ENCODE data around the gene FRS3.

GRCh38 chr6:41748542-41748941 lies 31.2 kb downstream of the FRS3 start:
- no peak for TF ChIP-seq EZH2 (IDR thresholded peaks at IDR 0.05; ENCODE audit: low read depth, unreplicated experiment)
- no peak for TF ChIP-seq POLR2AphosphoS5 (IDR thresholded peaks at IDR 0.05; ENCODE audit: low read depth)
- TF ChIP-seq CTCF (conservative IDR thresholded peaks at IDR 0.05; ENCODE audit: low read depth in 2 of 2) = no peak
- no peak for TF ChIP-seq JUNB (IDR thresholded peaks at IDR 0.05; ENCODE audit: unreplicated experiment)
- TF ChIP-seq EZH2phosphoT487 (IDR thresholded peaks at IDR 0.05; ENCODE audit: unreplicated experiment) = no peak
- TF ChIP-seq, protein P1, sequence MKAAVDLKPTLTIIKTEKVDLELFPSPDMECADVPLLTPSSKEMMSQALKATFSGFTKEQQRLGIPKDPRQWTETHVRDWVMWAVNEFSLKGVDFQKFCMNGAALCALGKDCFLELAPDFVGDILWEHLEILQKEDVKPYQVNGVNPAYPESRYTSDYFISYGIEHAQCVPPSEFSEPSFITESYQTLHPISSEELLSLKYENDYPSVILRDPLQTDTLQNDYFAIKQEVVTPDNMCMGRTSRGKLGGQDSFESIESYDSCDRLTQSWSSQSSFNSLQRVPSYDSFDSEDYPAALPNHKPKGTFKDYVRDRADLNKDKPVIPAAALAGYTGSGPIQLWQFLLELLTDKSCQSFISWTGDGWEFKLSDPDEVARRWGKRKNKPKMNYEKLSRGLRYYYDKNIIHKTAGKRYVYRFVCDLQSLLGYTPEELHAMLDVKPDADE (IDR thresholded peaks at IDR 0.05) = no peak
- no peak for TF ChIP-seq REST (IDR thresholded peaks at IDR 0.05; ENCODE audit: unreplicated experiment)

Measured in GM23338 (cell line).